22Rv1 (cell line): ENCODE data around the gene RPS6KA6.

Experiments
- CTCF ChIP-seq: fragments of 450-650 bp; IDR thresholded peaks from 2 replicates; pipeline ENCODE4 v1.5.1; 2017; ENCODE audit warnings: mild to moderate bottlenecking
- ZFX ChIP-seq: fragments of 450-650 bp; IDR thresholded peaks from 2 replicates; pipeline ENCODE4 v1.6.1; 2017; ENCODE audit warnings: antibody characterized with exemption, borderline replicate concordance

- TF ChIP-seq CTCF (no peak), ZFX (no peak)
Measured at GRCh38 chrX:84221181-84221580, 33.2 kb upstream of the RPS6KA6 start.
